ENCODE data around the gene GMPR2. TPM values are rescaled to one million over a fixed set of nuclear protein-coding genes. Genes with fewer than 3 reads are reported as not detected.

The GMPR2 gene
- total and polyA plus RNA-seq, 2 of the 13 experiments (the other 11 are each of a cell fraction or from before 2014, with no cell fraction given), result 210 to 273 TPM

- TF ChIP-seq TBP (CRISPR knock-in tag; IDR thresholded peaks at IDR 0.05) (no peak; the same call in 1 of the 2 replicates), ZNF609 (CRISPR knock-in tag; IDR thresholded peaks at IDR 0.05; ENCODE audit: borderline replicate concordance) (peak; percentile 89; the same call in 1 of the 2 replicates), ZNF672 (CRISPR knock-in tag; IDR thresholded peaks at IDR 0.05) (no peak), CEBPB (IDR thresholded peaks at IDR 0.05; ENCODE audit: borderline replicate concordance, low read depth, low read length) (peak; percentile 100), MXD1 (CRISPR knock-in tag; IDR thresholded peaks at IDR 0.05) (peak; percentile 93), CAMTA2 (CRISPR knock-in tag; IDR thresholded peaks at IDR 0.05; ENCODE audit: borderline replicate concordance) (peak; percentile 98), ZKSCAN8 (CRISPR knock-in tag; IDR thresholded peaks at IDR 0.05; ENCODE audit: borderline replicate concordance) (peak; percentile 97), ZNF101 (CRISPR knock-in tag; IDR thresholded peaks at IDR 0.05; ENCODE audit: borderline replicate concordance, low read depth) (no peak), SRSF9 (IDR thresholded peaks at IDR 0.05; ENCODE audit: borderline replicate concordance, insufficient read depth, low read depth, low read length, poor library complexity, severe bottlenecking) (no peak), ZNF124 (CRISPR knock-in tag; IDR thresholded peaks at IDR 0.05) (peak; percentile 97; the same call in 1 of the 2 replicates), SIN3B (IDR thresholded peaks at IDR 0.05; ENCODE audit: low read length) (peak; percentile 82), ZNF580 (CRISPR knock-in tag; IDR thresholded peaks at IDR 0.05; ENCODE audit: borderline replicate concordance, low read depth) (peak; percentile 99), ZNF350 (CRISPR knock-in tag; IDR thresholded peaks at IDR 0.05; ENCODE audit: borderline replicate concordance, low read depth) (peak; percentile 100), ZNF460 (CRISPR knock-in tag; IDR thresholded peaks at IDR 0.05; ENCODE audit: borderline replicate concordance) (no peak), GATA4 (IDR thresholded peaks at IDR 0.05; ENCODE audit: borderline replicate concordance, low read depth) (peak; percentile 88; the same call in 1 of the 2 replicates), HOXA5 (CRISPR knock-in tag; IDR thresholded peaks at IDR 0.05) (peak; percentile 99), HNRNPUL1 (IDR thresholded peaks at IDR 0.05; ENCODE audit: low read depth, low read length) (no peak)
Observed at GRCh38 chr14:24215495-24216344, 17.0 kb upstream of the GMPR2 start, which contains the start of gene MDP1 (continued).
